IMR-90 (cell line): ENCODE measurements around the gene CROCC2. TPM values are rescaled to one million over a fixed set of nuclear protein-coding genes. Genes with fewer than 3 reads are reported as not detected.

Experiments
- ATAC-seq: fragments of 200-7000 bp; cut with Tn5 transposase; 2 replicates; pipeline ENCODE4 v1.9.1; 2020; ENCODE audit warnings: low read depth, mild to moderate bottlenecking, moderate library complexity
- BruUV-seq: library from RNA; stranded (reverse); fragments of 400-500 nt; replicated peaks from 2 replicates; lab custom pipeline; 2021; lab: Mats Ljungman, UMichigan
- CTCF ChIA-PET: fragments of 300-600 bp; formaldehyde crosslinking; extraction: SDS; loops from one replicate; lab custom pipeline; 2021; ENCODE audit warnings: antibody characterized with exemption; lab: Yijun Ruan, JAX
- POLR2A ChIA-PET: fragments of 300-600 bp; sonication (Branson Sonifier 250); formaldehyde crosslinking; loops from one replicate; lab custom pipeline; 2022; ENCODE audit warnings: antibody characterized with exemption; ENCODE audit not compliant: unreplicated experiment; lab: Charles Lee
- DNase-seq: peaks from one replicate; pipeline ENCODE4 v3.0.0; 2013
- H2AFZ ChIP-seq: replicated peaks from 2 replicates; pipeline ENCODE3; 2013; ENCODE audit warnings: low read length, mild to moderate bottlenecking; ENCODE audit not compliant: poor library complexity
- H2AK5ac ChIP-seq: 2 replicates; pipeline ENCODE4 v1.6.1; 2013; ENCODE audit warnings: low read depth, low read length, inconsistent platforms
- H2AK9ac ChIP-seq: replicated peaks from 2 replicates; pipeline ENCODE3; 2013; ENCODE audit warnings: mild to moderate bottlenecking, low read depth, low read length, moderate library complexity; ENCODE audit not compliant: poor library complexity
- H2BK120ac ChIP-seq: 2 replicates; pipeline ENCODE4 v1.6.1; 2013; ENCODE audit warnings: low read depth, low read length, inconsistent platforms
- H2BK15ac ChIP-seq: 3 replicates; pipeline ENCODE4 v1.6.1; 2013; ENCODE audit warnings: low read depth, low read length, inconsistent platforms
- H2BK20ac ChIP-seq: 2 replicates; pipeline ENCODE4 v1.6.1; 2013; ENCODE audit warnings: low read depth, mild to moderate bottlenecking, inconsistent platforms, low read length, moderate library complexity
- H2BK5ac ChIP-seq: 2 replicates; pipeline ENCODE4 v1.6.1; 2013; ENCODE audit warnings: mild to moderate bottlenecking, low read depth, low read length, inconsistent platforms; ENCODE audit not compliant: poor library complexity, severe bottlenecking
- H3K14ac ChIP-seq: replicated peaks from 2 replicates; pipeline ENCODE4 v1.6.1; 2013; ENCODE audit warnings: low read depth, low read length, inconsistent platforms
- H3K18ac ChIP-seq: 2 replicates; pipeline ENCODE4 v1.6.1; 2013; ENCODE audit warnings: low read depth, low read length, control low read depth
- H3K23ac ChIP-seq: 2 replicates; pipeline ENCODE4 v1.6.1; 2013; ENCODE audit warnings: low read depth, low read length, inconsistent platforms
- H3K27ac ChIP-seq: 2 replicates; pipeline ENCODE4 v1.5.1; 2013; ENCODE audit warnings: mild to moderate bottlenecking, control low read depth, low read length; ENCODE audit not compliant: insufficient read depth
- H3K27me3 ChIP-seq: 2 replicates; pipeline ENCODE4 v1.6.1; 2013; ENCODE audit warnings: low read length; ENCODE audit not compliant: control insufficient read depth, insufficient read depth
- H3K36me3 ChIP-seq: 2 replicates; pipeline ENCODE4 v1.6.1; 2013; ENCODE audit warnings: low read length, mixed read lengths; ENCODE audit not compliant: control insufficient read depth, insufficient read depth
- H3K4ac ChIP-seq: 2 replicates; pipeline ENCODE4 v1.6.1; 2013; ENCODE audit warnings: low read depth, low read length, inconsistent platforms
- H3K4me1 ChIP-seq: 2 replicates; pipeline ENCODE4 v1.6.1; 2013; ENCODE audit warnings: low read length, mixed read lengths; ENCODE audit not compliant: control insufficient read depth, insufficient read depth
- H3K4me2 ChIP-seq: 2 replicates; pipeline ENCODE4 v1.6.1; 2013; ENCODE audit warnings: low read depth, mild to moderate bottlenecking, control low read depth, low read length, moderate library complexity
- H3K4me3 ChIP-seq: 2 replicates; pipeline ENCODE4 v1.5.1; 2013; ENCODE audit warnings: low read depth, mild to moderate bottlenecking, control low read depth, low read length, moderate library complexity; ENCODE audit not compliant: insufficient read depth
- H3K56ac ChIP-seq: 2 replicates; pipeline ENCODE4 v1.6.1; 2013; ENCODE audit warnings: low read length, inconsistent platforms; ENCODE audit not compliant: insufficient read depth; ENCODE audit errors: extremely low read depth
- H3K79me1 ChIP-seq, 2 experiments: 2 replicates each; pipeline ENCODE4 v1.6.1; 2013; ENCODE audit warnings: low read length in 2 of 2, inconsistent platforms in 1 of 2, low read depth in 1 of 2
- H3K9ac ChIP-seq: 2 replicates; pipeline ENCODE4 v1.6.1; 2013; ENCODE audit warnings: low read depth, low read length, control low read depth
- H3K9me1 ChIP-seq: 2 replicates; pipeline ENCODE4 v1.6.1; 2013; ENCODE audit warnings: low read length, inconsistent platforms; ENCODE audit not compliant: insufficient read depth
- H3K9me3 ChIP-seq: 2 replicates; pipeline ENCODE4 v1.6.1; 2013; ENCODE audit warnings: low read length; ENCODE audit not compliant: control insufficient read depth, insufficient read depth
- H4K20me1 ChIP-seq: 2 replicates; pipeline ENCODE4 v1.6.1; 2013; ENCODE audit warnings: low read length, inconsistent platforms; ENCODE audit not compliant: insufficient read depth
- H4K5ac ChIP-seq: 2 replicates; pipeline ENCODE4 v1.6.1; 2013; ENCODE audit warnings: mild to moderate bottlenecking, low read depth, low read length, control low read depth
- H4K8ac ChIP-seq, 2 experiments: 2 replicates each; pipeline ENCODE4 v1.6.1; 2013; ENCODE audit warnings: low read depth in 2 of 2, low read length in 2 of 2, control low read depth in 1 of 2, inconsistent platforms in 1 of 2
- H4K91ac ChIP-seq: 2 replicates; pipeline ENCODE4 v1.6.1; 2013; ENCODE audit warnings: low read depth, low read length, inconsistent platforms; ENCODE audit not compliant: insufficient read depth
- BHLHE40 ChIP-seq: fragments of 150-350 bp; IDR thresholded peaks from 2 replicates; pipeline ENCODE4 v1.6.1; 2016; ENCODE audit warnings: mild to moderate bottlenecking, low read depth, low read length
- CHD1 ChIP-seq: IDR thresholded peaks from 2 replicates; pipeline ENCODE4 v1.6.1; 2012; ENCODE audit warnings: low read depth, low read length, improper control_type of control experiment
- FOS ChIP-seq: fragments of 150-350 bp; IDR thresholded peaks from 2 replicates; pipeline ENCODE4 v1.6.1; 2016; ENCODE audit warnings: low read depth, low read length
- MAFK ChIP-seq: IDR thresholded peaks from 2 replicates; pipeline ENCODE4 v1.6.1; 2012; ENCODE audit warnings: low read depth, low read length, improper control_type of control experiment
- MAZ ChIP-seq: IDR thresholded peaks from 2 replicates; pipeline ENCODE4 v1.6.1; 2012; ENCODE audit warnings: low read depth, mild to moderate bottlenecking, low read length, improper control_type of control experiment, moderate library complexity, borderline replicate concordance
- MXI1 ChIP-seq: IDR thresholded peaks from 2 replicates; pipeline ENCODE4 v1.6.1; 2012; ENCODE audit warnings: low read depth, mild to moderate bottlenecking, low read length, moderate library complexity, borderline replicate concordance
- NFE2L2 ChIP-seq: fragments of 150-350 bp; IDR thresholded peaks from 2 replicates; pipeline ENCODE4 v1.6.1; 2016; ENCODE audit warnings: low read depth, mild to moderate bottlenecking, low read length
- POLR2A ChIP-seq: IDR thresholded peaks from 2 replicates; pipeline ENCODE4 v1.6.1; 2012; ENCODE audit warnings: mild to moderate bottlenecking, low read depth, low read length
- RAD21 ChIP-seq: IDR thresholded peaks from 2 replicates; pipeline ENCODE4 v1.6.1; 2012; ENCODE audit warnings: low read length, improper control_type of control experiment
- RCOR1 ChIP-seq: IDR thresholded peaks from 2 replicates; pipeline ENCODE4 v1.6.1; 2012; ENCODE audit warnings: mild to moderate bottlenecking, low read length, improper control_type of control experiment; ENCODE audit not compliant: insufficient replicate concordance
- RFX5 ChIP-seq: IDR thresholded peaks from 2 replicates; pipeline ENCODE4 v1.8.0; 2012; ENCODE audit warnings: low read depth, mild to moderate bottlenecking, low read length, moderate library complexity
- SMC3 ChIP-seq: fragments of 150-350 bp; IDR thresholded peaks from 2 replicates; pipeline ENCODE4 v1.6.1; 2016; ENCODE audit warnings: low read depth, mild to moderate bottlenecking, antibody characterized with exemption, low read length, moderate library complexity
- WGBS, 2 experiments: methylation state at CpG; one replicate each; pipeline versions ENCODE4 v1.1.5 to v1.1.7; 2013; ENCODE audit warnings: missing lambda C conversion rate in 2 of 2; ENCODE audit not compliant: insufficient read length in 1 of 2; ENCODE audit errors: extremely low coverage in 2 of 2; 5-methylcytosine and 5-hydroxymethylcytosine counted together
- dilution Hi-C: fragments of 300-500 bp; cut with HindIII; formaldehyde crosslinking; loops from one replicate; pipeline ENCODE4 v1.14.3; 2018; ENCODE audit warnings: low sequenced_read_pairs; ENCODE audit not compliant: unreplicated experiment
- in situ Hi-C: fragments of 300-500 bp; cut with MboI; formaldehyde crosslinking; loops from 3 replicates; pipeline ENCODE4 v1.14.3; 2019; ENCODE audit warnings: low sequenced_read_pairs, inconsistent platforms, mixed read lengths
- intact Hi-C: fragments of 100-400 bp; cut with micrococcal nuclease; formaldehyde crosslinking; loops from 2 replicates; pipeline ENCODE4 v1.10.0; 2022
- polyA plus RNA-seq, 3 experiments: library from polyadenylated mRNA; depleted of rRNA; stranded (reverse); fragments of >200 nt; gene quantifications; 2 replicates each; pipeline ENCODE4 v1.2.3, GENCODE V29; 2012; ENCODE audit warnings: low replicate concordance in 1 of 3
- total RNA-seq: library from RNA; depleted of rRNA; stranded (reverse); fragments of >200 nt; gene quantifications from 2 replicates; pipeline ENCODE4 v1.2.3, GENCODE V29; 2012
- TF ChIP-seq, protein P1 (sequence below): conservative IDR thresholded peaks from 2 replicates; pipeline ENCODE4 v1.5.1; 2012; ENCODE audit warnings: mild to moderate bottlenecking, low read depth, low read length, improper control_type of control experiment

The CROCC2 gene
- total and polyA plus RNA-seq, 2 of the 4 experiments (the other 2 are of a cell fraction) = not detected

- H3K27me3 ChIP-seq = no peaks in the 10 kb centered on the region
- no peak overlapping the region for H2AK5ac ChIP-seq
- no peak overlapping the region for H3K4me2 ChIP-seq
- H2BK5ac ChIP-seq = no peak overlapping the region
- H3K4me1 ChIP-seq = no peaks in the 10 kb centered on the region
- DNase-seq = peak; percentile 15
- no peak overlapping the region for H4K8ac ChIP-seq
- H3K4me3 ChIP-seq = no peak overlapping the region
- H3K14ac ChIP-seq = no peak overlapping the region
- H4K20me1 ChIP-seq = no peaks in the 10 kb centered on the region
- H3K9ac ChIP-seq = no peak overlapping the region
- in situ Hi-C loops = no loop called here
- H3K36me3 ChIP-seq = peaks cover 14% of the 10 kb centered on the region; the same call in 1 of the 2 replicates
- no peak overlapping the region for H3K23ac ChIP-seq
- no peak overlapping the region for H2BK20ac ChIP-seq
- H3K9me3 ChIP-seq = peaks cover 4% of the 10 kb centered on the region; the same call in 1 of the 2 replicates
- H3K56ac ChIP-seq = no peak overlapping the region
- CTCF ChIA-PET = no interaction called here
- no peak overlapping the region for H2BK120ac ChIP-seq
- no peak overlapping the region for H2AFZ ChIP-seq
- no peaks in the 10 kb centered on the region for H3K9me1 ChIP-seq
- H4K91ac ChIP-seq = no peak overlapping the region
- H3K27ac ChIP-seq = no peak overlapping the region
- H3K18ac ChIP-seq = no peak overlapping the region
- H2BK15ac ChIP-seq = no peak overlapping the region
- dilution Hi-C loops = no loop called here
- no peak overlapping the region for H3K4ac ChIP-seq
- ATAC-seq = no peak
- no peak overlapping the region for H2AK9ac ChIP-seq
- H3K79me1 ChIP-seq = no peaks in the 10 kb centered on the region; a peak in 2 of 4 replicates
- BruUV-seq = no TSS peak
- POLR2A ChIA-PET = no interaction called here
- TF ChIP-seq NFE2L2 = no peak
- TF ChIP-seq POLR2A = no peak
- TF ChIP-seq, protein P1, sequence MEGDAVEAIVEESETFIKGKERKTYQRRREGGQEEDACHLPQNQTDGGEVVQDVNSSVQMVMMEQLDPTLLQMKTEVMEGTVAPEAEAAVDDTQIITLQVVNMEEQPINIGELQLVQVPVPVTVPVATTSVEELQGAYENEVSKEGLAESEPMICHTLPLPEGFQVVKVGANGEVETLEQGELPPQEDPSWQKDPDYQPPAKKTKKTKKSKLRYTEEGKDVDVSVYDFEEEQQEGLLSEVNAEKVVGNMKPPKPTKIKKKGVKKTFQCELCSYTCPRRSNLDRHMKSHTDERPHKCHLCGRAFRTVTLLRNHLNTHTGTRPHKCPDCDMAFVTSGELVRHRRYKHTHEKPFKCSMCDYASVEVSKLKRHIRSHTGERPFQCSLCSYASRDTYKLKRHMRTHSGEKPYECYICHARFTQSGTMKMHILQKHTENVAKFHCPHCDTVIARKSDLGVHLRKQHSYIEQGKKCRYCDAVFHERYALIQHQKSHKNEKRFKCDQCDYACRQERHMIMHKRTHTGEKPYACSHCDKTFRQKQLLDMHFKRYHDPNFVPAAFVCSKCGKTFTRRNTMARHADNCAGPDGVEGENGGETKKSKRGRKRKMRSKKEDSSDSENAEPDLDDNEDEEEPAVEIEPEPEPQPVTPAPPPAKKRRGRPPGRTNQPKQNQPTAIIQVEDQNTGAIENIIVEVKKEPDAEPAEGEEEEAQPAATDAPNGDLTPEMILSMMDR = no peak
- no peak for TF ChIP-seq RFX5
- no peak for TF ChIP-seq SMC3
- no peak for TF ChIP-seq RAD21
- no peak for TF ChIP-seq BHLHE40
- no peak for TF ChIP-seq MXI1
- TF ChIP-seq CHD1 = no peak
- TF ChIP-seq MAZ = no peak
- TF ChIP-seq RCOR1 = no peak
- no peak for TF ChIP-seq MAFK
- TF ChIP-seq FOS = no peak
- no peak overlapping the region for H4K5ac ChIP-seq
- 94% methylated on average over 17 of the region's 26 CpGs; no CpG with 5 or more reads in 1 of the 2 experiments for WGBS, 2 experiments
- intact Hi-C loops = no loop called here
These were observed 112.1 kb downstream of the CROCC2 start for GRCh38 chr2:241018051-241018891.
